NT2/D1 (cell line): ENCODE data around the gene CSRP2.

ENCODE experiments used
- SUZ12 ChIP-seq: IDR thresholded peaks from 2 replicates; pipeline ENCODE4 v1.6.1; 2011; ENCODE audit not compliant: insufficient read length, insufficient read depth; ENCODE audit errors: extremely low read depth
- YY1 ChIP-seq: IDR thresholded peaks from 2 replicates; pipeline ENCODE4 v1.6.1; 2011; ENCODE audit not compliant: insufficient read length, insufficient read depth
- ZNF274 ChIP-seq: IDR thresholded peaks from 2 replicates; pipeline ENCODE4 v1.6.1; 2011; ENCODE audit warnings: mild to moderate bottlenecking, low read depth, low read length

- TF ChIP-seq ZNF274: no peak
- TF ChIP-seq SUZ12: no peak
- TF ChIP-seq YY1: no peak
Measured at GRCh38 chr12:76856018-76856644, 22.7 kb downstream of the CSRP2 start.
